Heart left ventricle (tissue), 13 donors: ENCODE results near the gene RNF121.

ENCODE experiments used
- POLR2A ChIP-seq, 2 donors: fragments of 450-650 bp; IDR thresholded peaks; one replicate each; pipeline ENCODE4 v1.6.1; 2017; ENCODE audit warnings: antibody characterized with exemption in 2 of 2, mild to moderate bottlenecking in 2 of 2, moderate library complexity in 2 of 2
- TF ChIP-seq, protein P1 (sequence below), 12 donors: fragments of 200-600 bp; sonication (generic) in 4 of 12; IDR thresholded peaks; one replicate each; pipeline versions ENCODE4 v1.5.0 to v1.8.0; 2018 to 2022; ENCODE audit warnings: antibody characterized with exemption in 12 of 12, mild to moderate bottlenecking in 5 of 12
- donor health status: ischemic (EF 13 %, LVEDD 7.1; RV severe dilation, severe dysfunction).
- donor health status: DM: no; HTN: yes; CAD: no.
- donor health status: DM: no; HTN: no; CAD: no.
- donor health status: ischemic (EF 25% LVEDD 6.9; RV normal size, moderate dysfunction).
- donor health status: ischemic (EF 25% LVEDD 5.7; RV mildly dilated, moderate dysfunction).
- donor health status: ischemic (EF 35%, LVEDD 5.7; RV mildly dilated, moderate dysfunction).
- donor health status: nonischemic (EF 11% LVEDD 7.7; RV severe dilation, severe dysfunction).
- donor health status: DM: yes; HTN: yes; CAD: no.
- donor health status: PGD.
- donor health status: ischemic (EF 29% LVEDD 5.4; RV normal size, mild dysfunction).
- donor health status: nonischemic (EF 23%, LVEDD 6.1; RV moderate dilation, normal function).

DNA sequence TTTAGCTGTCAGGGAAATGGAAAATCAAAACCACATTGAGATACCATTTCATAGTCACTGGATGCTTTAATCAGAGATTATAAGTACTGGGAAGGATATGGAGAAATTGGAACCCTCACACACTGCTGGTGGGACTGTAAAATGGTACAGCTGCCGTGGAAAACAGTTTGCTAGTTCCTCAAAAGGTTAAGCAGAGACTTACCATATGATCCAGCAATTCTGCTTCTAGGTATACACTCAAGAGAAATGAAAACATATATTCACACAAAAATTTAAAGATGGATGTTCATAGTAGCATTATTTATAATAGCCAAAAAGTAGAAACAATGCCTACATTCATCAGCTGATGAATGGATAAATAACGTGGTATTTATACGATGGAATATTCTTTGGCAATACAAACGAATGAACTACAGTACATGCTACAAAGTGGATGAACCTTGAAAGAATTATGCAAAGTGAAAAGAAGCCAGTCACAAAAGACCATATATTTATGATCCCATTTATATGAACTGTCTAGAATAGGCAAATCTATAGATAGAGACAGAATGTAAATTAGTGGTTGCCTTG lies 23.0 kb downstream of the RNF121 start:
- TF ChIP-seq POLR2A (IDR thresholded peaks at IDR 0.05): no peak
- TF ChIP-seq, protein P1, sequence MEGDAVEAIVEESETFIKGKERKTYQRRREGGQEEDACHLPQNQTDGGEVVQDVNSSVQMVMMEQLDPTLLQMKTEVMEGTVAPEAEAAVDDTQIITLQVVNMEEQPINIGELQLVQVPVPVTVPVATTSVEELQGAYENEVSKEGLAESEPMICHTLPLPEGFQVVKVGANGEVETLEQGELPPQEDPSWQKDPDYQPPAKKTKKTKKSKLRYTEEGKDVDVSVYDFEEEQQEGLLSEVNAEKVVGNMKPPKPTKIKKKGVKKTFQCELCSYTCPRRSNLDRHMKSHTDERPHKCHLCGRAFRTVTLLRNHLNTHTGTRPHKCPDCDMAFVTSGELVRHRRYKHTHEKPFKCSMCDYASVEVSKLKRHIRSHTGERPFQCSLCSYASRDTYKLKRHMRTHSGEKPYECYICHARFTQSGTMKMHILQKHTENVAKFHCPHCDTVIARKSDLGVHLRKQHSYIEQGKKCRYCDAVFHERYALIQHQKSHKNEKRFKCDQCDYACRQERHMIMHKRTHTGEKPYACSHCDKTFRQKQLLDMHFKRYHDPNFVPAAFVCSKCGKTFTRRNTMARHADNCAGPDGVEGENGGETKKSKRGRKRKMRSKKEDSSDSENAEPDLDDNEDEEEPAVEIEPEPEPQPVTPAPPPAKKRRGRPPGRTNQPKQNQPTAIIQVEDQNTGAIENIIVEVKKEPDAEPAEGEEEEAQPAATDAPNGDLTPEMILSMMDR (IDR thresholded peaks at IDR 0.05): no peak
